RWPE2 (cell line): ENCODE data around the gene CFLAR.
A peak's percentile ranks its signal among the peaks of the same experiment; 100 is the strongest.

Source experiments
- ATAC-seq: fragments of 200-7000 bp; cut with Tn5 transposase; 3 replicates; pipeline ENCODE4 v1.9.1; 2021; ENCODE audit warnings: low read depth
- DNase-seq: peaks from one replicate; pipeline ENCODE4 v3.0.0-alpha.2; 2020; ENCODE audit warnings: low spot score
- H3K27ac ChIP-seq: fragments of 450-650 bp; 2 replicates; pipeline ENCODE4 v1.5.1; 2017; ENCODE audit warnings: mild to moderate bottlenecking; ENCODE audit not compliant: poor library complexity, severe bottlenecking
- H3K27me3 ChIP-seq: fragments of 250-450 bp; sonication (Bioruptor Pico); 2 replicates; pipeline ENCODE4 v1.5.1; 2021; ENCODE audit warnings: mild to moderate bottlenecking, moderate library complexity; ENCODE audit not compliant: insufficient read depth, poor library complexity, severe bottlenecking
- H3K36me3 ChIP-seq: fragments of 250-450 bp; sonication (Bioruptor Pico); 2 replicates; pipeline ENCODE4 v1.5.1; 2020; ENCODE audit warnings: low read depth, mild to moderate bottlenecking, moderate library complexity
- H3K4me1 ChIP-seq: fragments of 250-450 bp; sonication (Bioruptor Pico); 2 replicates; pipeline ENCODE4 v1.5.1; 2021; ENCODE audit warnings: mild to moderate bottlenecking, moderate library complexity; ENCODE audit not compliant: insufficient read depth, poor library complexity, severe bottlenecking
- H3K4me3 ChIP-seq: fragments of 250-450 bp; sonication (Bioruptor Pico); 2 replicates; pipeline ENCODE4 v1.5.1; 2021; ENCODE audit warnings: mild to moderate bottlenecking, moderate library complexity; ENCODE audit not compliant: severe bottlenecking
- H3K9me3 ChIP-seq: fragments of 250-450 bp; sonication (Bioruptor Pico); 2 replicates; pipeline ENCODE4 v1.5.1; 2021; ENCODE audit warnings: mild to moderate bottlenecking, moderate library complexity; ENCODE audit not compliant: severe bottlenecking
- TF ChIP-seq, protein P1 (sequence below): fragments of 450-650 bp; IDR thresholded peaks from one replicate; pipeline ENCODE4 v1.5.1; 2017; ENCODE audit warnings: mild to moderate bottlenecking, moderate library complexity; ENCODE audit not compliant: poor library complexity, severe bottlenecking

The CFLAR gene

DNA sequence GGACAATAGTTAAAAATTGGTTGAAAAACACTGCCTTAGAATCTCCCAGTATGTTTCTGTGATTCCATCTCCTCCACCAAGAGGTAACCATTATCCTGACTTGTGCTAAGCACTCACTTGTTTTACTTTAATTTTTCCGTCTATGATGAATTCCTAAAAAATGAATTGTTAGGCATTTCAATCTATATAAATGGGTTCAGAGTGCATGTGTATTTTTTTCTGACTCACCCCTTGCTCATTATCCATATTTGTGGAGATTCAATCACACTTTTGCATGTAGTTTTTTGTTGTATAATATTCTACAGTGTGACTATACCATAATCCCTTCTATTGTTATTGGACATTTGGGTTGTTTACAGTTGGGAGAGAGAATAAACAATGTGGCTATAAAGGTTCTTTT lies 42.9 kb upstream of the CFLAR start:
- H3K4me3 ChIP-seq: peak overlapping the region; percentile 96
- H3K36me3 ChIP-seq: peaks cover 2% of the 10 kb centered on the region; the same call in 1 of the 2 replicates
- peak overlapping the region; percentile 68 for H3K27ac ChIP-seq
- DNase-seq (no peak), ATAC-seq (no peak)
- no peaks in the 10 kb centered on the region for H3K27me3 ChIP-seq
- TF ChIP-seq, protein P1, sequence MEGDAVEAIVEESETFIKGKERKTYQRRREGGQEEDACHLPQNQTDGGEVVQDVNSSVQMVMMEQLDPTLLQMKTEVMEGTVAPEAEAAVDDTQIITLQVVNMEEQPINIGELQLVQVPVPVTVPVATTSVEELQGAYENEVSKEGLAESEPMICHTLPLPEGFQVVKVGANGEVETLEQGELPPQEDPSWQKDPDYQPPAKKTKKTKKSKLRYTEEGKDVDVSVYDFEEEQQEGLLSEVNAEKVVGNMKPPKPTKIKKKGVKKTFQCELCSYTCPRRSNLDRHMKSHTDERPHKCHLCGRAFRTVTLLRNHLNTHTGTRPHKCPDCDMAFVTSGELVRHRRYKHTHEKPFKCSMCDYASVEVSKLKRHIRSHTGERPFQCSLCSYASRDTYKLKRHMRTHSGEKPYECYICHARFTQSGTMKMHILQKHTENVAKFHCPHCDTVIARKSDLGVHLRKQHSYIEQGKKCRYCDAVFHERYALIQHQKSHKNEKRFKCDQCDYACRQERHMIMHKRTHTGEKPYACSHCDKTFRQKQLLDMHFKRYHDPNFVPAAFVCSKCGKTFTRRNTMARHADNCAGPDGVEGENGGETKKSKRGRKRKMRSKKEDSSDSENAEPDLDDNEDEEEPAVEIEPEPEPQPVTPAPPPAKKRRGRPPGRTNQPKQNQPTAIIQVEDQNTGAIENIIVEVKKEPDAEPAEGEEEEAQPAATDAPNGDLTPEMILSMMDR: no peak
- H3K4me1 ChIP-seq: peaks cover 24% of the 10 kb centered on the region
- no peaks in the 10 kb centered on the region for H3K9me3 ChIP-seq

DNA sequence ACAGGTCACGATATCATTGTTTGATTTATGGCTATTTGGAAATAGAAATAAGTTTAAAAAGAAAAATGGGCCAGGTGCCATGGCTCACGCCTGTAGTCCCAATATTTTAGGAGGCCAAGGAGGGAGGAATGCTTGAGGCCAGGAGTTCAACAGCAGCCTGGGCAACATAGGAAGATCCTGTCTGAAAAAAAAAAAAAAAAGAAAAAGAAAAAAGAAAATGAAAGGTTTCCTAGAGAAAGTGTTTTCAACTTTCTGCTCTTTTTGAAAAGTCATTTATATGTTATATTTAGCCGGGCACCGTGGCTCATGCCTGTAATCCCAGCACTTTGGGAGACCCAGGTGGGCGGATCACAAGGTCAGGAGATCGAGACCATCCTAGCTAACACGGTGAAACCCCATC lies 41.0 kb upstream of the CFLAR start:
- no peak for DNase-seq
- H3K4me3 ChIP-seq: no peak overlapping the region
- TF ChIP-seq, protein P1: no peak
- H3K27ac ChIP-seq: no peak overlapping the region
- H3K27me3 ChIP-seq: no peaks in the 10 kb centered on the region
- H3K36me3 ChIP-seq: peaks cover 18% of the 10 kb centered on the region
- no peak for ATAC-seq
- H3K4me1 ChIP-seq: peaks cover 11% of the 10 kb centered on the region
- H3K9me3 ChIP-seq: no peaks in the 10 kb centered on the region

DNA sequence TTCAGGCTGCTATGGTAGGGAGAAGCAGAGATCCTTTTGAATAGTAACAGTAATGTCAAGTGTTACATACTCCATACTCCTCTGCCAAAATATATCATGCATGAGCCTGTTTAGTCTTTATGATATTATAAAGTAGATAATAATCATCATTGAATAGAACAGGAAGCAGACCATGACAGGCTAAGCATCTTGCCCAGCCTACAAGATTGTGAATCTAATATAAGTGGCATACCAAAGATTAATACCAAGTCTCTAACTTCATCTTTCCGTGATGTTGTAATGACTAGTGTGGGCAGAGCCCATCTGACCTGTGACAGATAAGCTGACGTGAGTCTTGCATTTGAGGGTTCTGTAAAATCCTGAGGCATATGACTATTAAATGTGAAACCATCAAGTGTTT lies 31.1 kb upstream of the CFLAR start:
- H3K4me1 ChIP-seq: no peaks in the 10 kb centered on the region
- H3K36me3 ChIP-seq: peaks cover 42% of the 10 kb centered on the region
- no peaks in the 10 kb centered on the region for H3K27me3 ChIP-seq
- no peak for DNase-seq
- no peak for ATAC-seq
- TF ChIP-seq, protein P1: no peak
- no peak overlapping the region for H3K27ac ChIP-seq
- H3K9me3 ChIP-seq: no peaks in the 10 kb centered on the region
- no peak overlapping the region for H3K4me3 ChIP-seq

DNA sequence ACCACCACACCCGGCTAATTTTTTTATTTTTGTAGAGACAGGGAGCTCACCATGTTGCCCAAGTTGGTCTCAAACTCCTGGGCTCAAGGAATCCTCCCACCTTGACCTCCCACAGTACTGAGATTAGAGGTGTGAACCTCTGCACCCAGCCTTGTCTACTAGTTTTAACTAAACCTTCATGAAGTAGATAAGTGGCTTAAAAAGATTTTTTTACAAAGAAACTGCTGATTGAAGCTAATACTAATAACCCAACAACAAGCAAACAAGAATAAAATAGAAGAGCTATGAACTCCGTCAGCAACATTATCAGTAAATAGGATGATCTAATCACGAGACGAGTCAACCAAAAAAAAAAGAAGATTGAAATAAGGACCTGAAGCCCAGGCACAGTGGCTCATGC lies 25.4 kb upstream of the CFLAR start:
- no peaks in the 10 kb centered on the region for H3K27me3 ChIP-seq
- no peak overlapping the region for H3K27ac ChIP-seq
- no peak overlapping the region for H3K4me3 ChIP-seq
- peaks cover 9% of the 10 kb centered on the region; the same call in 1 of the 2 replicates for H3K36me3 ChIP-seq
- no peaks in the 10 kb centered on the region for H3K9me3 ChIP-seq
- TF ChIP-seq, protein P1: no peak
- DNase-seq: no peak
- H3K4me1 ChIP-seq: no peaks in the 10 kb centered on the region
- ATAC-seq: no peak

DNA sequence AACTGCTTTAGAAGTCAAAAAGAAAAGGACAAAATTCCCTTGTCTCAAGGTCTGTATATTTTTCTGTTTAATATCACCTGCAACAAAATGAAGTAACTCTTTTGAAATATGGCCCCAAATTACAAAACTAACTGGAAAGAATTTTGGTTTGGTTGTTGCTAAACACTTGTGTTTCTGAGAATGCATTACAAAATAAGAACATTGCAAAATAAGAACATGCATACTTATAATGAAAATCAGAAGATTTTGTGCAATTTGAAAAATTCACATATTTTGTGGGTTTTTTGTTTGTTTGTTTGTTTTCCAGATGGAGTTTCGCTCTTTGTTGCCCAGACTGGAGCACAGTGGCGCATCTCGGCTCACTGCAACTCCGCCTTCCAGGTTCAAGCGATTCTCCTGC lies 22.4 kb upstream of the CFLAR start:
- Histone ChIP-seq H3K36me3 (peaks cover 7% of the 10 kb centered on the region; the same call in 1 of the 2 replicates), H3K4me1 (no peaks in the 10 kb centered on the region), H3K27ac (no peak overlapping the region), H3K27me3 (no peaks in the 10 kb centered on the region), H3K9me3 (no peaks in the 10 kb centered on the region), H3K4me3 (no peak overlapping the region)
- DNase-seq (no peak), ATAC-seq (no peak)
- TF ChIP-seq, protein P1: no peak
